Hematopoietic multipotent progenitor cell treated with erythropoietin and hydrocortisone succinate and interleukin-3 and kit ligand, for 15 days (in vitro differentiated cells): ENCODE results near the gene IGSF5.
"Not testable (repeated sequence)": the region's sequence is repeated elsewhere in the genome, so short reads cannot be mapped to it uniquely, and the experiment has no call there.

Experiments used
- DNase-seq: peaks from one replicate; pipeline ENCODE4 v3.0.0-alpha.2; 2015; ENCODE audit warnings: low spot score

IGSF5 gene

GRCh38 chr21:39738566-39738965 is 6.4 kb upstream of the IGSF5 start:
- DNase-seq: no peak

GRCh38 chr21:39739531-39739930 is 5.5 kb upstream of the IGSF5 start:
- DNase-seq: not testable (repeated sequence)

GRCh38 chr21:39742561-39742960 is 2.4 kb upstream of the IGSF5 start:
- not testable (repeated sequence) for DNase-seq

- DNase-seq: not testable (repeated sequence)
Measured at GRCh38 chr21:39745332-39745731, 349 bp downstream of the IGSF5 start.

GRCh38 chr21:39750670-39751069 is 5.7 kb downstream of the IGSF5 start:
- no peak for DNase-seq

GRCh38 chr21:39754811-39755210 is 9.8 kb downstream of the IGSF5 start:
- no peak for DNase-seq

GRCh38 chr21:39756285-39756684 is 11.3 kb downstream of the IGSF5 start:
- DNase-seq: no peak

- no peak for DNase-seq
Measured at GRCh38 chr21:39763272-39763970, 18.4 kb downstream of the IGSF5 start.

- no peak for DNase-seq
Measured at GRCh38 chr21:39774227-39774626, 29.2 kb downstream of the IGSF5 start.

GRCh38 chr21:39775816-39776215 is 30.8 kb downstream of the IGSF5 start:
- DNase-seq: no peak

- no peak for DNase-seq
Measured at GRCh38 chr21:39776589-39776988, 31.6 kb downstream of the IGSF5 start.

GRCh38 chr21:39781331-39781730 is 36.3 kb downstream of the IGSF5 start:
- DNase-seq: no peak

GRCh38 chr21:39788383-39788782 is 43.4 kb downstream of the IGSF5 start:
- DNase-seq: no peak

- DNase-seq: no peak
Measured at GRCh38 chr21:39796466-39796865, 51.5 kb downstream of the IGSF5 start.

GRCh38 chr21:39799178-39799577 is 54.2 kb downstream of the IGSF5 start:
- no peak for DNase-seq

- DNase-seq: no peak
Measured at GRCh38 chr21:39800311-39800710, 55.3 kb downstream of the IGSF5 start.

GRCh38 chr21:39802217-39802616 is 57.2 kb downstream of the IGSF5 start:
- DNase-seq: no peak

- no peak for DNase-seq
Measured at GRCh38 chr21:39803393-39803792, 58.4 kb downstream of the IGSF5 start.

GRCh38 chr21:39804240-39804639 is 59.3 kb downstream of the IGSF5 start:
- no peak for DNase-seq

- DNase-seq: no peak
Measured at GRCh38 chr21:39805983-39806382, 61.0 kb downstream of the IGSF5 start.

GRCh38 chr21:39807738-39808137 is 62.8 kb downstream of the IGSF5 start:
- DNase-seq: no peak

- no peak for DNase-seq
Measured at GRCh38 chr21:39809936-39810335, 65.0 kb downstream of the IGSF5 start.

- DNase-seq: no peak
Measured at GRCh38 chr21:39812983-39813382, 68.0 kb downstream of the IGSF5 start.

GRCh38 chr21:39818557-39818956 is 73.6 kb downstream of the IGSF5 start:
- no peak for DNase-seq
